ENCODE data around the gene KIF26B.

DNA sequence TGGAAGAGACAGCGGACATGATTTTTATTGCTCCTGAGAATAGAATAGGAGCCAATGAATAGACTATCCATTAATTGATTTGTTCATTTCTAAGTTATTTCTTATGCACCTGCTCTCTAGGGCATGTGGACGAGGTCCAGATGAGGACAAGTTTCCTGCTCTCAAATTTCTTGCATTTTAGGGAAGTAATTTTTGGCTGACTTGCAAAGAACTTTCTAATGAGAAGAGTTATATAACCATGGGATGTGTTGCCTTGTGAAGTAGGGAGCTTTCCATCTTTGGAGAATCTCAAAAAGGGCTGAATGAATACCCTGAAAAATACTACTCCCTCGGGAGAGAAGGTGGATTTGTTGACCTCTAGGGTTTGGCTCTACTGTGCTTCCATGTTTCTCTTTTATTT lies 243.0 kb downstream of the KIF26B start:
- TF ChIP-seq CTCF (IDR thresholded peaks at IDR 0.05; ENCODE audit: borderline replicate concordance, extremely low read depth, low read length, poor library complexity, severe bottlenecking) (no peak), EZH2 (IDR thresholded peaks at IDR 0.05; ENCODE audit: borderline replicate concordance, low read depth, low read length, severe bottlenecking) (no peak)

Measured in DND-41 (cell line).